Measurements from ENCODE around the gene MBNL1.
A peak's percentile ranks its signal among the peaks of the same experiment; 100 is the strongest.
"Not testable (repeated sequence)": the region's sequence is repeated elsewhere in the genome, so short reads cannot be mapped to it uniquely, and the experiment has no call there.

The MBNL1 gene

GRCh38 chr3:152402695-152403451, 134.1 kb downstream of the MBNL1 start:
- DNase-seq (ENCODE audit: low spot score) = no peak

- no peak for DNase-seq (ENCODE audit: low spot score)
Observed at GRCh38 chr3:152403632-152404066, 134.9 kb downstream of the MBNL1 start.

GRCh38 chr3:152404976-152405375, 136.2 kb downstream of the MBNL1 start:
- no peak for DNase-seq (ENCODE audit: low spot score)

DNA sequence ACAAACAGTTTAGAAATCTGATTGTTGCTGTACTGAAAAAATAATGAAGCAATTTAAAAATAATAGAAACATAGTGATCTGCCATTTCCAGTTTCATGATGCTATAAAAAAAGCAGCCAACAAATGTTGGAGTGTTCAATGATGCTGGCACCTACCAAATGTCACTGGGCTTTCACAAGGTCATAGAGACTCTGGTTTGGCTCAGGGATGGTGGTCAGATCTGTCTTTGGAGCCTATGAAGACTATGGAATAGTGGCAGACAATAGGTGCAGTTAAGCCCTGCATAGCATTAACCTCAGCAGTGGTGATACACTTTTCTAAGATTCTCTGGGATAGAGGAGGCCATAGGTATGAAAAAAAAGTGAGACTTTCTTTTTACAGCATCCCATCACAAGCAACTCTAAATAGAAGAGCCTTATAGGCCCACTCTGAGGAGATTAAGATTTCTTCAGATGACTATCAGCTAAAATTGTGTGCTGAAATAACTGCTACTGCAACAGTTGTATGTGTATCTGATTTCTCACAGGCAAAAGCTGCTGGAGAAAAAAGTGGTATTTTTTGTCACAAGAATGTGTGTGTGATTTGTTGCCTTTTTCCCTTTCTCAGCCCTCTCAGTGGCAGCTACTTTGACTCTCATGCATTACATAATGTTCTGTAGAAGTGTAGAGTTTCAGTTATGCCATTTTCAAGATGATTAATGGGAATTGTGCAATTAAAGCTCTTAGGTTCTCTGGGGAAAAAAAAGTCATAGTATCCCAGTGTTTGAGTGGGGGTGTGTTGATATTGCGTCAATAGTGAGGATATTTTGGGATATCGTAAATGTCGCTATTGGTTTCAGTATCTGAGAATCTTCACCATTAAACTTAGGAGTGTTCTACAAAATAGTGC, 137.4 kb downstream of the MBNL1 start:
- no peak for DNase-seq (ENCODE audit: low spot score)

DNA sequence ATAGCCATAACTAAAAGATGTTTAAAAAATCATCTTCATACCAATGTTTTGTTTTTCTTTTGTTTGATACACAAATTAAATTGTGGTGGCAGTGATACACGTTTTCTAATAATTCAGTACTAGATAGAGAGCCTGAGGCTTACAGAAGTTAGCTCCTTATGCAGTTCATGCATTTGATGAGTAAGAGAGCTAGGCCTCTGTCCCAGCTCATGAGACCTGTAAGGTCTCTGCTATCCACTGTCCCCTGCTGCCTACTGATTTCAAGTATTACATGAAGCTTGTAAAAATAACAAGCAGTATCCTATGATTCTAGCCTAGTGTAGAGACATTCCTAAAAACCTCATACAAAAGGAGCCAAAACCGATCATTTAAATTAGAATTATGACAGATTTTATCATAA, 144.5 kb downstream of the MBNL1 start:
- DNase-seq (ENCODE audit: low spot score) = no peak

- DNase-seq (ENCODE audit: low spot score) = no peak
Observed at GRCh38 chr3:152416808-152417580, 148.3 kb downstream of the MBNL1 start.

DNA sequence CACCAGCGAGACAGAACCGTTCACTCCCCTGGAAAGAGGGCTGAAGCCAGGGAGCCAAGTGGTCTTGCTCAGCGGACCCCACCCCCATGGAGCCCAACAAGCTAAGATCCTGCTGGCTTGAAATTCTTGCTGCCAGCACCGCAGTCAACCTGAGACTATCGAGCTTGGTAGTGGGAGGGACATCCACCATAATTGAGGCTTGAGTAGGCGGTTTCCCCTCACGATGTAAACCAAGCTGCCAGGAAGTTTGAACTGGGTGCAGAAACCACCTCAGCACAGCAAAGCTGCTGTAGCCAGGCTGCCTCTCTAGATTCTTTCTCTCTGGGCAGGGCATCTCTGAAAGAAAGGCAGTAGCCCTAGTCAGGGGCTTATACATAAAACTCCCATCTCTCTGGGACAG, 151.0 kb downstream of the MBNL1 start:
- no peak for DNase-seq (ENCODE audit: low spot score)

DNA sequence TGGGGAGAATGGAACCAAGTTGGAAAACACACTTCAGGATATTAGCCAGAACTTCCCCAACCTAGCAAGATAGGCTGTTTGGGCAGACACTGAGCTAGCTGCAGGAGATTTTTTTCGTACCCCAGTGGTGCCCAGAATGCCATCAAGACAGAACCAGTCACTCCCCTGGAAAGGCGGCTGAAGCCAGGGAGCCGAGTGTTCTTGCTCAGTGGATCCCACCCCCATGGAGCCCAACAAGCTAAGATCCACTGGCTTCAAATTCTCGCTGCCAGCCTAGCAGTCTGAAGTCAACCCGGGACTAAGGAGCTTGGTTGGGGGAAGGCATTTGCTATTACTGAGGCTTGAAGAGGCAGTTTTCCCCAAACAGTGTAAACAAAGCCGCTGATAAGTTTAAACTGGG, 152.4 kb downstream of the MBNL1 start:
- no peak for DNase-seq (ENCODE audit: low spot score)

DNA sequence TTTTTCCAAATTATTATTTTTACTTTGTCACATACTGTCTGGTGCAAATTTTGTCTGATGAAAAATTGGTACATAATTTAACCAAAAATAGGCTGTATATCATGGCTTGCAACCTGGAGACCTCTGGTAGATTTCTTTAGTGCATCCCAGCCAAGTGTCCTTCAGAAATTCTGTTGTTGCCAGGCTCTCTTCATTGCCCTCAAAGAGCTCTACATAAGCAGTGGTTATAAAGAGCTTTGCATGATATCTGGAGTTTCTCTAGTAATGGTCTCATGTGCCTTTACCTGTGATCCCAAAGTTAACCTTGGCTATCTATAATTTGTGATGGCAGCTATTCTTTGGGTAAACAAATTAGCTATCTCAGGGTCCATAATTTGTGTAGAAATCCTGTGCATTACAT, 157.7 kb downstream of the MBNL1 start:
- no peak for DNase-seq (ENCODE audit: low spot score)

DNA sequence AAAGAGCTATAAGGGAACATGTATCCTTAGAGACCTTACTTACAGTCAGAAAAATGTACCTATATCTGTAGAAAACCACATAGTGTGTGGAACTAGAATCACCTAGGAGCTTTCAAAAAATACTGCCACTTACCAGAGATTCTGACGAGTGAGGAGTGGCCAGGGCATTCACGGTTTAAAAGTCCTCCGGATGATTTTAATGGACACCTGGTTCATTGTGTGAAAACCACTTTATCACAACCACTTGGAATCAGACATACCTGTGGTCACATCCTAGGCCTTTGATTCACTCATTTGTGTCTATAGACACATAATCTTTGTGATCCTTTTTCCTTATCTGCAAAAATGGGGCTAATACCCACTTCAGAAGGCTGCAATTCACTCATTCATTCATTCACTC, 159.8 kb downstream of the MBNL1 start:
- DNase-seq (ENCODE audit: low spot score) = no peak

GRCh38 chr3:152430223-152431002, 161.7 kb downstream of the MBNL1 start:
- DNase-seq (ENCODE audit: low spot score) = no peak

DNA sequence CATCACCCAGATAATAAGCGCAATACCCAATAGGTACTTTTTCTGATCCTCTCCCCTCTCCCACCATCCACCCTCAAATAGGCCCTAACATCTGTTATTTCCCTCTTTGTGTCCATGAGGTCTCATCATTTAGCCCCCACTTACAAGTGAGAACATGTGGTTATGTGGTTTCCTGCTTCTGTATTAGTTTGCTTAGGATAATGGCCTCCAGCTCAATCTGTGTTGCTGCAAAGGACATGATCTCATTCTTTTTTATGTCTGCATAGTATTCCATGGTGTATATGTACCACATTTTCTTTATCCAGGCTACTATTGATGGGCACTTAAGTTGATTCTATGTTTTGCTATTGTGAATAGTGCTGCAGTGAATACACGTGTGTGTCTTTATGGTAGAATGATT, 165.4 kb downstream of the MBNL1 start:
- DNase-seq (ENCODE audit: low spot score) = no peak

DNA sequence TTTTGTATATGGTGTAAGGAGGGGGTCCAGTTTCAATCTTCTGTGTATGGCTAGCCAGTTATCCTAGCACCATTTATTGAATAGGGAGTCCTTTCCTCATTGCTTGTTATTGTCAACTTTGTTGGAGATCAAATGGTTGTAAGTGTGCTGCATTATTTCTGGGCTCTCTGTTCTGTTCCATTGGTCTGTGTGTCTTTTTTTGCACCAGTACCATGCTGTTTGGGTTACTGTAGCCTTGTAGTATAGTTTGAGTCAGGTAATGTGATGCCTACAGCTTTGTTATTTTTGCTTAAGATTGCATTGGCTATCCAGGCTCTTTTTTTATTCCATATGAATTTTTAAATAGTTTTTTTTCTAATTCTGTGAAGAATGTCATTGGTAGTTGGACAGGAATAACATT, 166.5 kb downstream of the MBNL1 start:
- DNase-seq (ENCODE audit: low spot score) = not testable (repeated sequence)

DNA sequence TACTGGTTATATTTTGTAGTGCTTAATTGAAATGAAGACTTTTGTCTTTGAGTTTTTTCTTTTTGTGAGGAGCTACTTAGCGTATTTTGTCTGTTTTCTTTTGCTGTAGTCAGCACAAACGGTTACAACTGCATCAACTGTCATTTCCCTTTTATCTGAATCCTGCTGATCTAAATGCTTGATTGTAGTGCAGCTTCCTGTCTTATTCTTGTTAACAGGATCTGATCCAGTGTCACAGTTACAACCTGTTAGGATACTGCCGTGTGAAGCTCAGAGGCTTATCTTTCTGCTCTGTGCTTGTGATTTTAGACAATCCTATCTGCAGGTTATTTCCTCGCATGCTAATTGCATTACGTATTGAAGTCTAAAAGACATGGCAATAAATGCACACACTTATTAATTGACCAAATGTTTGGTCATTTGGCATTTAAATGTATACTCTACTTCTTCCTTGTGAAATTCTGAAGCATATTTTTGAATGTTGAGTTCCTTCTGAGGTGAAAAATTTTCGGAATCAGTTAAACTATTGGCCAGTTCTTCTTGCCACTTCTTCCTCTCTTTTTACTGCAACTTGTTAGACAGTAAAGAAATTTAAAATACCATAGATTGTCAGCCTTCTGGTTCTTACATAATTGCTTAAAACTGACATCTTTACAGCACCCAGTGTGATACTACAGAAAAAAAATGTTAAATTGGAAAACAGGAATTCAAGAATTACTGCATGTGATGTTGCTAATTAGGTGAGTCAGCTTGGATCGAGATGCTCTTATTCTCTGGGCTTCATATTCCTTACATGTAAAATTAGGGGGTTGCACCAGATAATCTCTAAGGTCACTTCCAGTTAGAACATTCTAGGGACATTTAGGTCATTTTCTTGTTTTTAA, 168.2 kb downstream of the MBNL1 start:
- no peak for DNase-seq (ENCODE audit: low spot score)

- DNase-seq (ENCODE audit: low spot score) = no peak
Observed at GRCh38 chr3:152438181-152438580, 169.5 kb downstream of the MBNL1 start.

GRCh38 chr3:152438706-152439105, 170.0 kb downstream of the MBNL1 start:
- DNase-seq (ENCODE audit: low spot score) = peak; percentile 74

DNA sequence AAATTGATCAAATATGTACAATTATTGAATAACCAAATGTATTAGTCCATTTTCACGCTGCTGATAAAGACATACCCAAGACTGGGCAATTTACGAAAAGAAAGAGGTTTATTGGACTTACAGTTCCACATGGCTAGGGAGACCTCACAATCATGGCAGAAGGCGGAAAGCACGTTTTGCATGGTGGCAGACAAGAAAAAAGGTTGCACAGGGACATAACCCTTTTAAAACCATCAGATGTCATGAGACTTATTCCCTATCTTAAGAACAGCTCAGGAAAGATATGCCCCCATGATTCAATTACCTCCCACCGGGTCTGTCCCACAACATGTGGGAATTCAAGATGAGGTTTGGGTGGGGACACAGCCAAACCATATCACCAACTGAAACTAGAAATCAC, 171.5 kb downstream of the MBNL1 start:
- DNase-seq (ENCODE audit: low spot score) = not testable (repeated sequence)

GRCh38 chr3:152443212-152444023, 174.7 kb downstream of the MBNL1 start:
- no peak for DNase-seq (ENCODE audit: low spot score)

- DNase-seq (ENCODE audit: low spot score) = peak; percentile 53
Observed at GRCh38 chr3:152444029-152444641, 175.4 kb downstream of the MBNL1 start.
